ENCODE results near the gene PPP1CA.
A peak's percentile ranks its signal among the peaks of the same experiment; 100 is the strongest.
"Not testable (repeated sequence)": the region's sequence is repeated elsewhere in the genome, so short reads cannot be mapped to it uniquely, and the experiment has no call there.

PPP1CA gene

GRCh38 chr11:67434395-67434881 is 32.8 kb upstream of the PPP1CA start:
- no peak for FAIRE-seq

- FAIRE-seq = no peak
Measured at GRCh38 chr11:67433536-67434394, 32.1 kb upstream of the PPP1CA start.

- no peak for FAIRE-seq
Measured at GRCh38 chr11:67432655-67433349, 31.1 kb upstream of the PPP1CA start.

GRCh38 chr11:67431346-67432249 is 29.9 kb upstream of the PPP1CA start:
- FAIRE-seq = no peak

GRCh38 chr11:67429722-67430121 is 28.1 kb upstream of the PPP1CA start:
- FAIRE-seq = no peak

- no peak for FAIRE-seq
Measured at GRCh38 chr11:67429038-67429668, 27.5 kb upstream of the PPP1CA start.

GRCh38 chr11:67428052-67429001 is 26.7 kb upstream of the PPP1CA start, which contains the start of gene RPS6KB2:
Gene RPS6KB2, plus strand, starts transcription at chr11:67428494. Its CDS starts 52 bp downstream, at chr11:67428546.
- FAIRE-seq = peak; percentile 33

- not testable (repeated sequence) for FAIRE-seq
Measured at GRCh38 chr11:67427364-67427859, 25.8 kb upstream of the PPP1CA start.

GRCh38 chr11:67423891-67424613 is 22.4 kb upstream of the PPP1CA start:
- no peak for FAIRE-seq

- FAIRE-seq = no peak
Measured at GRCh38 chr11:67423466-67423865, 21.8 kb upstream of the PPP1CA start.

GRCh38 chr11:67422891-67423290 is 21.2 kb upstream of the PPP1CA start:
- no peak for FAIRE-seq

GRCh38 chr11:67421430-67422031 is 19.9 kb upstream of the PPP1CA start:
- FAIRE-seq = no peak

- no peak for FAIRE-seq
Measured at GRCh38 chr11:67420646-67421429, 19.2 kb upstream of the PPP1CA start.

- no peak for FAIRE-seq
Measured at GRCh38 chr11:67420147-67420645, 18.5 kb upstream of the PPP1CA start.

- no peak for FAIRE-seq
Measured at GRCh38 chr11:67419325-67420049, 17.8 kb upstream of the PPP1CA start.

GRCh38 chr11:67418476-67419281 is 17.0 kb upstream of the PPP1CA start:
- no peak for FAIRE-seq

GRCh38 chr11:67417425-67417824 is 15.8 kb upstream of the PPP1CA start:
- no peak for FAIRE-seq
